HEK293T (cell line): ENCODE measurements around the gene P3R3URF.

Experiments used
- ELF4 ChIP-seq: fragments of 450-650 bp; IDR thresholded peaks from 2 replicates; pipeline ENCODE4 v1.6.1; 2017; ENCODE audit warnings: antibody characterized with exemption
- FOXM1 ChIP-seq: fragments of 450-650 bp; IDR thresholded peaks from 2 replicates; pipeline ENCODE4 v1.6.1; 2017; ENCODE audit warnings: mild to moderate bottlenecking, borderline replicate concordance
- TARDBP ChIP-seq: fragments of 450-650 bp; IDR thresholded peaks from 2 replicates; pipeline ENCODE4 v1.6.1; 2016

DNA sequence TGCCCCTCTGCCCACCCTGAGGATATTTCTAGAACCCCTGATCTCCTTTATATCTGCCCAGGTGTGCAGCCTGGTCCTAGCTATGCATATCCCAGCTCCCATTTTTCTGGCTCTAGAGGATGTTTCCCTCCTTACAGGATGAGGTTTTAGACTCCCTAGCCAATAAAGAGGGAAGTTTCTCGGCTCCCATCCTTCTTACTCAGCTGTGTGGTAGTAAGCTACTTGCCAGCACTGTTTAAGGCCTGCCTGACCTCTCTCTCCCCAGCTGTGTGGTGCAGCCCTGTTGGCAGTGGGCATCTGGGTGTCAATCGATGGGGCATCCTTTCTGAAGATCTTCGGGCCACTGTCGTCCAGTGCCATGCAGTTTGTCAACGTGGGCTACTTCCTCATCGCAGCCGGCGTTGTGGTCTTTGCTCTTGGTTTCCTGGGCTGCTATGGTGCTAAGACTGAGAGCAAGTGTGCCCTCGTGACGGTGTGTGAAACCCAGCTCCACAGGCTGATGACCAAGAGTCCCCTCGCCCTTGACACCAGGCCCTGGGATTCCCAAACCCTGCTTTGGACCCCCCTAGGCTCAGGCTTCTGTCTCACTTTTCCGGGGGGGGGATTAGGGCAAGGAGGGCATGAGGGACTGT, 7.8 kb upstream of the P3R3URF start:
- TF ChIP-seq ELF4 (no peak), FOXM1 (no peak), TARDBP (no peak)
